SHP77 treated with DMSO at 0.1 percent for 48 hours (cell line): ENCODE measurements around the gene DUSP16.
"Not testable (repeated sequence)": the region's sequence is repeated elsewhere in the genome, so short reads cannot be mapped to it uniquely, and the experiment has no call there.

Experiments used
- DNase-seq: peaks from one replicate; lab custom pipeline; 2025; lab: John Stamatoyannopoulos, UW

Gene DUSP16

DNA sequence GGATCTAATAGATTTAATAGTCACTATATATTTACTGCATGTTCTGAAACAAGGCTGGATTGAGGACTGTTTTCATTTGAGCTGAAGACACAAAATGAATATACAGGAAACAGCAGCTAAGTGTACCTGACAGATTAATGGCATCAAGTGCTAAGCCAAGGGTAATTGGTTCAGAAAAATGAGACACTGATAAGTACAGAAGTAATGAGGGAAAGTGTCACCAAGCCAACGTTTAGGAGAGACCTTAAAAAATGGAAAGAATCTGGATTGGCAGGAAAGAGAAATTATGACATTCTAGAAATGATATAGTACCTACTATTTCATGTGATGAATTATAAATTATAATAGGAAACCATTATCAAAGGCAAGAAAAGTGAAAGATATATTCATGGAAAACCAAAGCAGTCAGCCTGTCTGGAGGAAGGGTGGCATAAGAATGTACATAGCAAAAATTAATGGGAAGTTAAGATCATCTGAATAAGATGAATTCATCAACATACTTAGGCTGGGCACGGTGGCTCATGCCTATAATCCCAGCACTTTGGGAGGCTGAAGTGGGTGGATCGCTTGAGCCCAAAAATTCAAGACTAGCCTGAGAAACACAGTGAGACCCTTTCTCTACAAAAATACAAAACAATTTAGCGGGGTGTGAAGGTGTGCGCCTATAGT, 21.0 kb upstream of the DUSP16 start:
- no peak for DNase-seq

DNA sequence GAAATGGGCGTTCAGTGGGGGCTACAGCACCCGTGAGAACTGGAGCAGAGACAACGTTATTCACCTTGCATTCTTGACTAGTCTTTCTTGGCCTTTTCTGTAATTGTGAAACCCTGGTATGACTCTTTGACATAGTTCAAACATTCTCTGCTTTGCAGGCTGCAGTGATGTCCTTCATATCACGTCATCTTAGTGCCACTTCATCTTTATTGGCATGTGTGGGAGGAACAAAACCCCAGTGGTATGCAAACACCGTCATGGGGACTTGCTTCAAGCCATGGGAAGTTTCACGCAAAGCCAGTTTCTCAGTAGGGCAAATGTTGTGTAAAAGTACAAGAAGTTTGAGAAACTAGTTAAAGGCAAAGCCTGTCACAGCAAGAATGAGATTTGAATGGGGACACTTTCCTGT, 20.2 kb upstream of the DUSP16 start:
- no peak for DNase-seq

DNA sequence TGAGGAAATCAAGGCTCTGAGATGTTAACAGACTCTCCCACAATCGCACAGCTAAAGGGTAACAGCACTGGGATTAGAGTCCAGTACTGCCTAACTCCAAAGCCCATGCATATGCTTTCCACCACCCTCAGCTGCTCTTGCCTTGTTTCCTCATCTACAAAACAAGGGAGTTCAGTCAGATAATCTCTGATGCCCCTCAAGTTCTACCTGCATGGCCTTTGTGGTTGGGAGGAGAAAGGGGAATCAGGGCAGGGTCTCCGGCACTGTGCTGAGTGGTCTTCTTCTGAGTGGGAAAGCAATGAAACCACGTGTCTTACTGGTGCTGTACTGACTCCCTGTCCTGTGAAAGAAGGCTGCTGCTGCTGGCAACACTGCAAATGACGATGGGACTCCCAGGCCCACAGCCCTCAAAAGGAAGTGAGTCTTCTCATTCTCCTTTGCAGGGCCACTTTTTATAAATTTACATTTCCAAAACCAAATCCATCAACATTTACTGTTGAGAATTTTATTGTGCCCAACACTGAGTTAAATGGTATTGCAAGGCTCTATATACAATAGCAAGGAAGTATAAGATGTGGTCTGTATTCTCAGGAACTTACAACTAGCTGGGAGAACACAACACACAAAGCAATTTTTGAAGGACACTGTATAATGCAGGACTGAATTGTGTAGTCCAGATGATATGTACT, 19.7 kb upstream of the DUSP16 start:
- no peak for DNase-seq

DNA sequence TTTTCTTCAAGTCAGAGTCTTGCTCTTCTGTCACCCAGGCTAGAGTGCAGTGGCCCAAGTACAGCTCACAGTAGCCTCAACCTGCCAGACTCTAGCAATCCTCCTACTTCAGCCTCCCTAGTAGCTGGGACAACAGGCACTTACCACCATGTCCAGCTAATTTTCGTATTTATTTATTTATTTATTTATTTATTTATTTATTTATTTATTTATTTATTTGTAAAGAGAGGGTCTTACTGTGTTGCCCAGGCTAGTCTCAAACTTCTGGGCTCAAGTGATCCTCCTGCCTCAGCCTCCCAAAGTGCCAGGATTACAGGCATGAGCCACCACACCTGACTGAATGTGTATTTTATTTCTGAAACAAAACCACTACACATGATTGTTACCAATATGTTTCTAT, 18.1 kb upstream of the DUSP16 start:
- DNase-seq = not testable (repeated sequence)

DNA sequence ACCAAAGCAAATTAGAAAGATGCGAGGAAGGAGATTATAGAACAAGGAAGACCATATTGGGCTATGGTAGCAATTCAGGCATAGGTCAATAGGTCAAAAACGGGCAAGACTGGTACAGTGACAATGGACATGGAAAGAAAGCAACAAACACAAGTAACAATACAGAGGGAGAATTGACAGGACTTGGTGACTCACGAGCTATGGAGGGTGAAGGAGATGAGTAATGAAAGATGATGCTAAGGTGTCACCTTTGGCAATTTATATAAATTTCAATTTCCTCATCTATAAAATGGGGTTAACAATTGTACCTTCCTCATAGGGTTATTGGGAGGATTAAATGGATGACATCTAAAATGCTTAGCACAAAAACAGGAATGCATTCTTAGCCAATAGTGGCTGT, 15.1 kb upstream of the DUSP16 start:
- DNase-seq = no peak

DNA sequence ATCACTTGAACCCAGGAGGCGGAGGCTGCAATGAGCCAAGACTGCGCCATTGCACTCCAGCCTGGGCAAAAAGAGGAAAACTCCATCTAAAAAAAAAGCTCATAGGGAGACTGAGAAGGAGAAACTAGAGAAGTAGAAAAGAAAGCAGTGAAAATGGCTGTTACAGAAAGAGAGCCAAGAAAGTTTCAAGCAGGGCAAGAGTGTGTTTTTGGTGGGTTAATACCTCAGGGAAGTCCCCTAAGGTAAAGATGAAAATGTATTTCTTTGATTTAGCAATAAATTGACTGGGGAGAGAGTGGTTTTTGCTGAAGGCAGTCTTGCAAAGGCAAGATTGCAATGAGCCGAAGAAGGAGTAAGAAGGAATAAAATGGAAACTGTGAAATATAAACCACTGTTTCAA, 10.0 kb upstream of the DUSP16 start:
- DNase-seq = no peak

DNA sequence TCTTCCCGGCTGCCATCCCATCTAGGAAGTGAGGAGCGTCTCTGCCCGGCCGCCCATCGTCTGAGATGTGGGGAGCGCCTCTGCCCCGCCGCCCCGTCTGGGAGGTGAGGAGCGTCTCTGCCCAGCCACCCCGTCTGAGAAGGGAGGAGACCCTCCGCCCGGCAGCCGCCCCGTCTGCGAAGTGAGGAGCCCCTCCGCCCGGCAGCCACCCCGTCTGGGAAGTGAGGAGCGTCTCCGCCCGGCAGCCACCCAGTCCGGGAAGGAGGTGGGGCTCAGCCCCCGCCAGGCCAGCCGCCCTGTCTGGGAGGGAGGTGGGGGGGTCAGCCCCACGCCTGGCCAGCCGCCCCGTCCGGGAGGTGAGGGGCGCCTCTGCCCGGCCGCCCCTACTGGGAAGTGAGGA, 3.3 kb upstream of the DUSP16 start:
- not testable (repeated sequence) for DNase-seq

DNA sequence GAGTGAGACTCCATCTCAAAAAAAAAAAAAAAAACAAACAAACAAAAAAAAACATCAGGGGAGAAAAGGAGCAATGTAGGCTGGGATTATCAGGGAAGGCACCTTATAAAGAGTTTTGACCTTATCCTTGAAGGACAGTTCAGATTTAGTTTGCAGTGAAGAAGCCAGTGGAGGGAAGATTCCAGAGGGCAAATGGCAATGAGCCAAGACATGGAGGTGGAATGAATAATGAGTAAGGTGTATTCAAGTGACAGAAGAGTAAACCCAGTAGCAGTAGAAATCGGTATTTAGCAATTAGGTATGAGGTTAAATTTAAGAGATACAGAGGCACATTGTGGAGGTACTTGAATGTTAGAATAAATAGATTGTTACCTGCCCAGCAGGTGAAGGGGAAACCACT, 2.2 kb upstream of the DUSP16 start:
- no peak for DNase-seq

DNA sequence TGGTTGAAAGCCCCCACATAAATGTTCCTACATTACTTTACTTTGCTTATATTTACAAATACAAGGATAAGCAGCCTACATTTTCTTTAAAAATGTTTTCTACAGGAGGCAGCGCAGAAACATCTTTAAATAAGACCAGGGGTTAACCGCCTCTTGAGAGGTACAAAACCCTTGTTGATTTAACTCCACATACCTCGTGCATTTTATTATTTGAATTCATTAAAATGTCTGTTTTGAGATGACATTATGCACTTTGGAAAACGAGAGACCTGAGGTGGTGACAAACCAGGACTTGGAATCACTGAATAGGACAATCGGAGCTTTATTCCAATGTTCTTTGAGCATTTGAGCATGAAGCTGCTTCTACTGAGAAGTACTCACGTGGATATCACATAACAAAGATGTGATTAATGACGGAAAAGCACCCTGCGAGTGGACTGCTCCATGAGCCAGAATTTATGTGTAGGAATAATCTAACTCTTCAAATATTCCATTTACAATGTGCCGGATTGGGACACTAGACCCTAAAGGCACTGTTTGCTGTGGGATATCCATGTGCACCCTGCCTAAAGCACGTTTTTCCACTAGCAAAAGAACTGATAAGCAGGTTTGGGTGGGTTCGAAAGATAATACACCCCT, 746 bp upstream of the DUSP16 start:
- DNase-seq = no peak

DNA sequence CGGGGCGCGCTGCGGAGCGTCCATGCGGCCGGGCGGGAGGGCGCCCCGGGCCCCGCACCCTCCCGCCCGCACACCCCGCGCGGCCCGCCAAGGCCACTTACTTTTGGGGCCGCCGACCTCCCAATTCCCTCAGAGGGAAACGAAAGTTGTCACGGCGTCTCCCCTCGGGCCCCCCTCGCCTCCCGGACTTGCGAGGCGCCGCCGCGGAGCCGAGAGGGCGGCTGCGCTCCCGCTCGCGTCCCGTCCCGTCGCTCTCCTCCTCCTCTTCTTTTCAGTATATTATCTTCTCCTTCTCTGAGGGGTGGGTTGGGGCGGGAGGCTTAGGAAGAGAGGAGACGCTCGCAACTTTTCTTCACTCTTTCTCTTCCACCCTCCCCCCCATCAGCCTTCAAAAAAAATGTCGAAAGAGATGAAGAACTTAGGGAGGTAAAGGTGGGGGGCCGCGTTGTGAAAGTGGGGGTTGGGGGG, 613 bp downstream of the DUSP16 start:
- DNase-seq = no peak

DNA sequence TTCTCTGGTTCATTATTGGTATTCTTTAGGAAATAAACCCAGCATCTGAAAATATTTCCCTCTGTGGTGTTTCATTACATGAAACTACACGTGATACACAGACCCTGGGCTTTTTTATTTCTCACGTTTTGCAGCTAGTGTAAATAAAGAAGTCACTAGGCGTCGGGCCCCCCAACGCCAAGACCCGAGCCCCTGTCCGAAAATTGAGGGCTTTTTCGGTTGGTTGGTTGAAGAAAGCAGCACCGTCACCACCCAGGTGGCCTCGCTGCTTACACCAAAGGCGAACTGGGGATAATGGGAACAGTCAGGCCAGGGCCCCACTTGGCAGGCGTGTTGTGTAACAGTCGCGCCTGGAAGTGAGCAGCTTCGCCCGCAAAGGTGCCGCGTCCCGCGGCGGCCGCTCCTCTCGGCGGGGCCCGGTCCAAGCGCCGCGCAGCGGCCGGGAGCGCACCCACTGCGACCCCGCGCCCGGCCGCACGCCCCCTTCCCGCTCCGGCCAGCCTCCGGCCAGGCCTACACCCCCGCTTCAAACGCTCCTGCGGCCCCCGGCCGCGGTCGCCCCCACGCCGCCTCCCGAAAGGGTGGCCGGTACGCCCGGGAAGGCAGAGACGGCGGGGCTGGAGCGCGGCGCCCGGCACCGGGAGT, 1.2 kb downstream of the DUSP16 start:
- no peak for DNase-seq

DNA sequence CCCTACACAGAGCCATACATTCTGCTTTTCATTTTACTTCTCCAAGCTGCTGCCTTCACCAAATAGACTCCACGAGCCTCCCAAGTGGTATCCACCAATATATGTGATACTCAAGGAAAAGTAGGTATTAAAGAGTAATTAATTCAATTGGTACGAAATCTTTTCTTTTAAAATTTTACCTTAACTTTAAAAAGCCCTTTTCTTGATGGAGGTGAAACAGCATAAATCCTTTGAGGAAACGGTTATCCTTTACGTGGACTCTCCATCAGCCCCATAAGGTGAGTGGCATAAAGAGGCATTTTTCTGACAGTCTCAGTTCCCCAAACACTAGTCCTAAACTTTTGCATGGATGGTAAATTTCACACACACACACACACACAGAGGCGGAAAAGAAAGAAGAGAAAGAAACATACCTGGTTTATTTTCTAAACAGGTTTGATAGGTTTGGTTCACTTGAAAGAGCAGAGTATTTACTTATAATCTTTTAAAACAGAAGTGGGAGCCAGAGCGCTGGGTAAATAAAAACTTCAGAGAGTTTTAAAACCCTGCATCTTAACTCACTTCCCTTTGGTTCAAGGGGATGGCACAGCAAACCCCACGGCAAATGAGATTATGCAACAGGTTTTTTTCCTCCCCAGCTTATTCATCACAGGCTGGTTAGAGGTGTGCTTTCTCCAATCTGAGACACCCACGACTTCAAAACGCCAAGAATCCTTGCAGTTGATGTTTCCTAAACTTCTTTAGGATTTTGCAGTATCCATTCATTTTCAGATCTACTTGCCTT, 1.9 kb downstream of the DUSP16 start:
- peak; percentile 18 for DNase-seq

DNA sequence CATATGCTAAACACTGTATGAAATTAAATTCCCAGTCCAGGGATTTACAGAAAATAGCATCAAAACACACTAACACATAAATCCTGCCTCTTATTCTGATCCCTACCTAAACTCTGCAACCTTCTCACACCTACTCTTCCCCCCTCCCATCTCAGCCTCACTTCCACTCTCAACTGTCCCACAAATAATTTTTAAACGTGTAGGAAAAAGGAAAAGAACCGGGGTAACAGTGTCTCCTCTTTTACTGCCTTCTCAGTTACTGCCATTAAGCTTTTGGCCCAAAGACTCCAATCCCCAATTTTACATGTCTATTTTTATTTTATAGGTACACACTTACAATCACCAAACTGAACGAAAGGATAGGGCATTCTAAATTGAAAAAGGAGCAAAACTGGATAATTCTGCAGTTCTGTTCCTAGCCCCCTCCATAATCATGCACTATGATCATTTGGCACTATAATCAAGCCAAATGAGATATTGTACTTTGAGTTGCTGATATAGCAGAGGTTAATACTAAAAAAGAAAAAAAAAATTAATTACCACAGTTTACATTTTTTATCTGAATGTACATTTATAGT, 2.9 kb downstream of the DUSP16 start:
- DNase-seq = no peak

DNA sequence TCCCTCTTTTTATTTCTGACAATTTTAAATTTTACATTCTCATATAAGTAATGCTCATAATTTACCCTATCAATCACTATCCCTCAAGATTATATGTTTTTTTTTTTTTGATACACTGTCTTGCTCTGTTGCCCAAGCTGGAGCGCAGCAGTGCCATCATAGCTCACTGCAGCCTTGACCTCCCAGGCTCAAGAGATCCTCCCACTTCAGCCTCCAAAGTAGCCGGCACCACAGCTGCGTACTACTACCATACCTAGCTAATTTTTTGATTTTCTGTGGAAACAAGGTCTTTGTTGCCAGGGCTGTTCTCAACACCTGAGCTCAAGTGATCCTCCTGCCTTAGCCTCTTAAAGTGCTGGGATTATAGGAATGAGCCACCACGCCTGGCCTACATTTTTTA, 4.4 kb downstream of the DUSP16 start:
- no peak for DNase-seq

DNA sequence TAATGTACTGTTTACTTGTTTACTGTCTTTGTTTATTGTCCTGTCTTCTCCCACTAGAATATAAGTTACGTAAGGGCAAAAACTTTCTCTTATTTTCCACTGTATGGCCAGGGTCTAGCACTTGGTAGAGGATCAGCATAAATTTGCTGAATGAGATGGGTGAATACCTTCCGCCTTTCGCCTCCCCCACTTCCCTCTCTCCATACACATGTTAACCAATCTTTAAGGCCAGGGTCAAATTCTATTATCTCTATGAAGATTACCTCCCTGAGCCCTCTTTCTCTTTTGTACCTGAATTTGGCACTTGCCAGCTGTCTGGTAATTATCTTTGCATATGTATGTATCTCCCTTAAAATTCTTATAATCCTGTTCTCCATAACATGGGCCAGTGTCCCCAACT, 4.9 kb downstream of the DUSP16 start:
- no peak for DNase-seq

DNA sequence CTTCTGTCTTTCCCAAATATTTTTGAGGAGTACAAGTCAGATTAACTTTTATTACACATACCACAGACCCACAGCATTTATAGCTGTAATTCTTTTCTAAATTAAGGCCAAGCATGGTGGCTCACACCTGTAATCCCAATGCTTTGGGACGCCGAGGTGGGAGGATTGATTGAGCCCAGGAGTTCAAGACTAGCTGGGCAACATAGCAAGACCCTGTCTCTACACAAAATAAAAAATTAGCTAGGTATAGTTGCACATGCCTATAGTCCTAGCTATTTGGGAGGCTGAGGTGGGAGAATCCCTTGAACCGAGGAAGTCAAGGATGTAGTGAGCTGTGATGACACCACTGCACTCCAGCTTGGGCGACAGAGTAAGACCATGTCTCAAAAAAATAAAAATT, 7.0 kb downstream of the DUSP16 start:
- no peak for DNase-seq

DNA sequence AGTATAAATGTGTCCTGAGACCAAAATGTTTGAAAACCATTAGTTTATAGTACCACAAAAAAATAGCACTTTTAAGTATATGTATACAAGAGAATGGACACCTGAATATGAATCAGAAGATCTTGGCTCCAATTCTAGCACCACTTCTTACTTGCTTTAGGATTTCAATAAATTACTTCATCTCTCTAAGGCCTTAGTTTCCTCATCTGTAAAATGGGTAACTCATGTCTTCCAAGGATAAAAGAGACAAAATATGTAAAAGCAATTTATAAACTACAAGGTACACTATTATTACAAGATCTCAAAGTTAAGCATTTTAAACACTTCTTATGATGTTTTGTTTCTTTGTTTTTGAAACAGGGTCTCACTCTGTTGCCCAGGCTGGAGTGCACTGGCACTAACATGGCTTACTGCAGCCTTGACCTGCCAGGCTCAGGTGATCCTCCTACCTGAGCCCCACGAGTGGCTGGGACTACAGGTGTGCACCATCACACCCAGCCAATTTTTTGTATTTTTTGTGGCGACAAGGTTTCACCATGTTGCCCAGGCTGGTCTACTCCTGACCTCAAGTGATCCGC, 9.4 kb downstream of the DUSP16 start:
- DNase-seq = no peak

DNA sequence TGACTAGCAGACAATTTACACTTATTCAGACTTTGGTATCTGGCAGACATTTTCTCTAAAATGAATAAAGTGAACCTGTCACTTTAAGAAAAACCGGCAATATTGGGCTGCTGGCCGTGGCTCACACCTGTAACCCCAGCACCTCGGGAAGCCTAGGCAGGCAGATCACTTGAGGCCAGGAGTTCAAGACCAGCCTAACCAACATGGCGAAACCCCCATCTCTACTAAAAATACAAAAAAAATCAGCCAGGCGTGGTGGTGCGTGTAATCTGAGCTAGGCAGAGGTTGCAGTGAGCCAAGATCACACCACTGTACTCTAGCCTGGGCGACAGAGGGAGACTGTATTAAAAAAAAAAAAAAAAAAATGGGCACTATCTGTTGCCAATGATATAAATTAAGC, 11.5 kb downstream of the DUSP16 start:
- no peak for DNase-seq

DNA sequence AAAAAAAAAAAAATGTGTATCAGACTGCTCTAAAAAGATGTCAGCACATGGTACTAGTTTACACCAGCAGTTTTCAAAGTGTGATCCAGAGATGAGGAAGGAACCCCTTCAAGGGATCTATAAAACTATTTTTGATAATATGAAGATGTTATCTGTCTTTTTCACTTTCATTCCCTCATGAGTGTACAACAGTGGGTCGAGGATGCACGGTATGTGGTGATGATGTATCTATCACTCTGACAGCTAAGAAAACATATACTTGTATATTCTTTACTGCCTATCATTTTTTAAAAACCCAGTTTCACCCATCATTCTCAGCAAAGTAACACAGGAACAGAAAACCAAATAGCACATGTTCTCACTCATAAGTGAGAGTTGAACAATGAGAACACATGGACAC, 12.4 kb downstream of the DUSP16 start:
- DNase-seq = no peak

DNA sequence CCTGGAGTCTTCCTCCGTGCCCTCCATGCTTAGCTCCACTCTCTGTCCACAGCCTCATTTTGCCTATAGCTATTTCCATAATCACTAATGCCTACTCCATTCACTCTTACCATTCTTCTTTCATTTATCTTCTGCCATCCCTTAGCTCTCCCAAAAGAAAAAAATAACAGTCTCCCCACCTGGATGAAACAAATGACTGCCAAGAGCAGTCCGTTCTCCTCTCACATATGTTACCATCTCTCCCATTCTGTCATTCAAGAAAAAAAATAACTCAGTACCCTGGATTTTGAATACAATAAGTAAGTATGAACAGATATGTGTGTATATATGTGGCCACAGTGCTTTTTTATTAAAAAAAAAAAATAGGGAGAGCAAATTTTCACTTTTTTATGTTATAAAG, 13.2 kb downstream of the DUSP16 start:
- no peak for DNase-seq

DNA sequence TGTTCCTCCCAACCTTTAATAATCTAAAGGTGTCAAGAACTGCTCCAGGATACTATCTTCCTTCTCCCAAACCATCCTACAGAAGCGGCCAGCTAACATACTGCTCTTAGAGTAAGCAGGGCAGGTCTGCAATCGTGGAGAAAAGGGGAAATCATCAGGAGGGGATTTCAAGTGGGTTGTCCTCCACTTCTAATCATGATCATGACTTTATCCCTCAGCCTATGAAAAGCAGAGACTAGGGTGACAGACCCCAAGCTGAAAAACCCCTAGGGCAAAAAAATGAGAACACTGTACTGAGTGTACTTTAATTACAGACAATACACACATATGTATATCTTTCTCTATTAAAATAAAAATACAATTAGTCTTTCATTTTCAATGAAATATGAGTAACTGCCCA, 13.9 kb downstream of the DUSP16 start:
- no peak for DNase-seq
